ENCODE results near the gene FLT1. TPM values are rescaled to one million over a fixed set of nuclear protein-coding genes. Genes with fewer than 3 reads are reported as not detected.

The FLT1 gene
- total RNA-seq, 1 donor from 2014 or later, result 0.60 TPM

GRCh38 chr13:28333204-28333881 is 161.6 kb downstream of the FLT1 start:
- Mint-ChIP-seq H3K27me3 (ENCODE audit: low read depth) (no peaks in the 10 kb centered on the region), H3K4me3 (ENCODE audit: unreplicated experiment) (no peak overlapping the region), H3K36me3 (ENCODE audit: low read depth) (no peaks in the 10 kb centered on the region), H3K4me1 (ENCODE audit: low read depth) (peaks cover 30% of the 10 kb centered on the region), H3K27ac (ENCODE audit: unreplicated experiment) (no peak overlapping the region), H3K9me3 (ENCODE audit: low read depth) (no peaks in the 10 kb centered on the region)
- no peak for DNase-seq (ENCODE audit: low spot score)
- TF ChIP-seq CTCF (IDR thresholded peaks at IDR 0.05), result no peak

DNA sequence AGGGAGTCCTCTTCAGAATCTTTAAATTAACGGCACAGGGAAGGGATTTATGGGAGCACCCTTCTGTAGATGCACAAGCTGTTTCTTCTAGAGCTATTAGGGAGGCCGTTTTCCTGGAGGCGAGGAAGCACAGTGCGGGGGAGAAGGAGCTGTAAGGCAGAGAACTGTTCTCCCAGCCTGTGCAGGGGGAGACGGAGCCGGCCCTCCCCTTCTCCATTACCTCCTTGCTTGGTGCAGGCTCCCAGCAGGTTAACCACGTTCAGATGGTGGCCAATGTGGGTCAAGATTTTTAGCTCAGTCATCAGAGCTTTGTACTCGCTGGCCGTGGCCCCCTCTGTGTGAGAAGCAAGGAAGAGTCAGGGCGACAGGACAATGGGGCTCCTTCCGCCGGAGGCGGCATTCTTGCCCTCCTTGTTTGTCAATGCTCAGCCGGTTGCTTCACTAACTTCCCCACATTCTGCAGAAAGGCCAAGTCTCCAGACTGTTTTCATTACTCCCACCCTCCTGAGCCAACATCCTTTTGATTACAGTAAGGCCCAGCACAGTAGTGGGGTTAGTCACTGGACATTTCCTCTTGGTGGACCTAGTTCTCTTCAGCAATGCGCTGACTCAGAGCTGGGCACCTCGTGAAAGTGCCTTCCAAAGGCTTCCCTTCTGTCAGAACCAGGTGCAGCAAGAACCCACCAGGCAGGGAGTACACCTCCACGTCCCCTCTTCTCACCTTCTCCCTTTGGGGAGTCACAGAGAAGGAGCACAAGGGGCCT is 165.4 kb downstream of the FLT1 start:
- no peak overlapping the region for H3K4me3 Mint-ChIP-seq (ENCODE audit: unreplicated experiment)
- DNase-seq (ENCODE audit: low spot score), result no peak
- no peak for TF ChIP-seq CTCF (IDR thresholded peaks at IDR 0.05)
- H3K36me3 Mint-ChIP-seq (ENCODE audit: low read depth), result no peaks in the 10 kb centered on the region
- H3K27ac Mint-ChIP-seq (ENCODE audit: unreplicated experiment), result peak overlapping the region; percentile 80
- H3K4me1 Mint-ChIP-seq (ENCODE audit: low read depth), result peaks cover 30% of the 10 kb centered on the region
- H3K9me3 Mint-ChIP-seq (ENCODE audit: low read depth), result no peaks in the 10 kb centered on the region
- no peaks in the 10 kb centered on the region for H3K27me3 Mint-ChIP-seq (ENCODE audit: low read depth)

- Mint-ChIP-seq H3K4me1 (ENCODE audit: low read depth) (peaks cover 33% of the 10 kb centered on the region), H3K9me3 (ENCODE audit: low read depth) (no peaks in the 10 kb centered on the region), H3K27me3 (ENCODE audit: low read depth) (no peaks in the 10 kb centered on the region), H3K4me3 (ENCODE audit: unreplicated experiment) (no peak overlapping the region), H3K27ac (ENCODE audit: unreplicated experiment) (no peak overlapping the region), H3K36me3 (ENCODE audit: low read depth) (no peaks in the 10 kb centered on the region)
- DNase-seq (ENCODE audit: low spot score), result no peak
- no peak for TF ChIP-seq CTCF (IDR thresholded peaks at IDR 0.05)
Measured at GRCh38 chr13:28328271-28328607, 166.7 kb downstream of the FLT1 start.

DNA sequence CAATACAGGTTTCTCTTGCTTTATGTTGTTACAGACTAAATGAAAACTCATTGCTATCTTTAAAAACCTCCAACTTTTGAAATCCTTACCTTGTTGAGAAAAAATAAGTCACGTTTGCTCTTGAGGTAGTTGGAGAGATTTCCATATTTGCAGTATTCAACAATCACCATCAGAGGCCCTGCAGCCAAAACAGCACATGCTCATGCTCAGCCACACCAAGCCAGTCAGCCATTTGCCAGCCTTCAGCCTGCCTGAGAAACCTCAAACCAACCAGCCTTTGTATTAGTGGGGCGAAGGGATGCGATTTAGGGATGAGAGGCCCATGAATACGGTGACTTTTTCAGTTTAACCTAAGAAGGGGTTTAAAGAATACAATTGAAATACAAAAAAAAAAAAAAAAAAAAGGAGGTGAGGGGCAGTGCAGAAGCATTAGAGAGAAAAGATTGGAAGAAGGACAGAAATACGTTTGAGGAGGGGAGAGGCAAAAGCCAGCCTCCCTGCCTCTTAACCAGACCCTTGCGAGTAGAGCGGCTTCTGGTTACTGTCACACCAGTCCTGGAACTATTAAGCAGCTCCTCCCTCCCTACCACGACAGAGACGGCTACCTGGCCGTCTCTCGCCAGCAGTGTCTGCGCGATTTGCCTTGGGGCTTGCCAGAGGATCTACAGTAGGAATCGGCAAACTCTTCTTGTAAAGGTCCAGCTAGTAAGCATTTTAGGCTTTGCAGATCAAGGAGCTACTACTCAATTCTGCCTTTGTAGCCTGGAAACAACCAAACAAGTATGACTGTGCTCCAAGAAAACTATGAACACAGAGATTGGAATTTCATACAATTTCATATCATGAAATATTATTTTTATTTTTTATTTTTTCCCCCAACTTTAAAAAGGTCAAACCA is 167.3 kb downstream of the FLT1 start:
- DNase-seq (ENCODE audit: low spot score), result no peak
- no peak for TF ChIP-seq CTCF (IDR thresholded peaks at IDR 0.05)
- H3K4me3 Mint-ChIP-seq (ENCODE audit: unreplicated experiment), result no peak overlapping the region
- no peaks in the 10 kb centered on the region for H3K9me3 Mint-ChIP-seq (ENCODE audit: low read depth)
- H3K36me3 Mint-ChIP-seq (ENCODE audit: low read depth), result no peaks in the 10 kb centered on the region
- H3K4me1 Mint-ChIP-seq (ENCODE audit: low read depth), result peaks cover 35% of the 10 kb centered on the region
- H3K27ac Mint-ChIP-seq (ENCODE audit: unreplicated experiment), result no peak overlapping the region
- no peaks in the 10 kb centered on the region for H3K27me3 Mint-ChIP-seq (ENCODE audit: low read depth)

DNA sequence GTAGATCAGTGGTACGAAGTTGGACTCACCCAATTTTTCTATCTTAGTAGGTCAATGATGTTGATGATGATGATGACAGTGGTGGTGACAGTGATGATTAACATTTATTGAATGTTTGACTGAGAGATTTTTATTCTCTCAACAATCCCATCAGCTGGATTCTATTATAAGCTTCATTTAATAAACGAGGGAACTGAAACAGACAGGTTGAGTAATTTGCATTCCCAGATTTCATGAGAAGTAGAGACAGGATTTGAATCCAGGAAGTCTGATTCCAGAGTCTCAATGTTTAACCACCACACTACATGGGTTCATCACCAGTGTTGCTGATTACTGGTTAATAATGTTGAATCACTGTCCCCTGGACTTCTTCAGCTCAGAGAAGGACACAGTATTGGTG is 168.9 kb downstream of the FLT1 start:
- no peak overlapping the region for H3K27ac Mint-ChIP-seq (ENCODE audit: unreplicated experiment)
- H3K4me3 Mint-ChIP-seq (ENCODE audit: unreplicated experiment), result no peak overlapping the region
- DNase-seq (ENCODE audit: low spot score), result no peak
- no peaks in the 10 kb centered on the region for H3K9me3 Mint-ChIP-seq (ENCODE audit: low read depth)
- TF ChIP-seq CTCF (IDR thresholded peaks at IDR 0.05), result no peak
- H3K36me3 Mint-ChIP-seq (ENCODE audit: low read depth), result no peaks in the 10 kb centered on the region
- peaks cover 44% of the 10 kb centered on the region for H3K4me1 Mint-ChIP-seq (ENCODE audit: low read depth)
- no peaks in the 10 kb centered on the region for H3K27me3 Mint-ChIP-seq (ENCODE audit: low read depth)

All from chondrocyte (in vitro differentiated cells).